HCT116 (cell line): ENCODE data around the gene BRICD5. TPM values are rescaled to one million over a fixed set of nuclear protein-coding genes. Genes with fewer than 3 reads are reported as not detected.

Source experiments
- ATAC-seq: fragments of 200-7000 bp; cut with Tn5 transposase; 2 replicates; pipeline ENCODE4 v1.9.1; 2020; ENCODE audit warnings: mild to moderate bottlenecking, moderate library complexity
- BruUV-seq: library from RNA; stranded (reverse); fragments of 400-500 nt; replicated peaks from 2 replicates; lab custom pipeline; 2021; lab: Mats Ljungman, UMichigan
- CTCF ChIA-PET: fragments of 300-600 bp; sonication (Branson Sonifier 250); formaldehyde crosslinking; loops from one replicate; lab custom pipeline; 2021; ENCODE audit warnings: antibody characterized with exemption; lab: Charles Lee
- POLR2A ChIA-PET: fragments of 300-600, 350-600 bp; sonication (Branson Sonifier 250); formaldehyde crosslinking; loops from one replicate; lab custom pipeline; 2021; ENCODE audit warnings: antibody characterized with exemption; lab: Charles Lee
- RAD21 ChIA-PET, 2 experiments: fragments of 300-600 bp; sonication (Branson Sonifier 250); formaldehyde crosslinking; loops; one replicate each; lab custom pipeline; 2023; ENCODE audit warnings: low total read pairs in 2 of 2; ENCODE audit not compliant: uncharacterized antibody in 2 of 2, unreplicated experiment in 2 of 2, low non-redundant PET in 1 of 2; lab: Charles Lee
- DNase-seq: peaks from one replicate; pipeline ENCODE4 v3.0.0-alpha.2; 2010; ENCODE audit warnings: low read depth, low spot score
- H2AFZ ChIP-seq: fragments of 200-600 bp; shearing (Covaris generic), sonication (generic); 2 replicates; pipeline ENCODE4 v1.6.1; 2017; ENCODE audit warnings: low read depth, mixed run types, mixed read lengths, antibody characterized with exemption, low read length; ENCODE audit not compliant: poor library complexity, severe bottlenecking
- H3K27ac ChIP-seq: 2 replicates; pipeline ENCODE4 v1.5.1; 2012; ENCODE audit warnings: low read depth, low read length
- H3K27me3 ChIP-seq: fragments of 200-600 bp; sonication (generic); 2 replicates; pipeline ENCODE4 v1.6.1; 2016; ENCODE audit warnings: mixed run types, low read length, mixed read lengths; ENCODE audit not compliant: insufficient read depth
- H3K36me3 ChIP-seq, 2 experiments: fragments of 200-500 bp in 1 of 2; fragments of 200-600 bp in 1 of 2; sonication (Bioruptor generic) in 1 of 2; sonication (generic) in 1 of 2; 2 replicates each; pipeline versions ENCODE4 v1.5.1 to v1.6.1; 2014 to 2016; ENCODE audit warnings: low read length in 2 of 2, inconsistent platforms in 1 of 2, mixed read lengths in 1 of 2, mixed run types in 1 of 2; ENCODE audit not compliant: insufficient read depth in 2 of 2, control insufficient read depth in 1 of 2
- H3K4me1 ChIP-seq, 2 experiments: fragments of 200-600 bp in 1 of 2; sonication (generic) in 1 of 2; 2 replicates each; pipeline versions ENCODE4 v1.5.1 to v1.6.1; 2012 to 2017; ENCODE audit warnings: low read length in 2 of 2, inconsistent platforms in 1 of 2, mild to moderate bottlenecking in 1 of 2, mixed read lengths in 1 of 2, mixed run types in 1 of 2, moderate library complexity in 1 of 2; ENCODE audit not compliant: insufficient read depth in 2 of 2, control insufficient read depth in 1 of 2
- H3K4me2 ChIP-seq: fragments of 200-600 bp; sonication (generic); 2 replicates; pipeline ENCODE4 v1.6.1; 2017; ENCODE audit warnings: mixed run types, low read length, mixed read lengths
- H3K4me3 ChIP-seq, 2 experiments: fragments of 200-600 bp in 1 of 2; sonication (generic) in 1 of 2; replicated peaks in 1 of 2; 2 replicates each; pipeline ENCODE4 v1.5.1; 2011 to 2016; ENCODE audit warnings: low read length in 2 of 2, control low read depth in 1 of 2, low read depth in 1 of 2, mild to moderate bottlenecking in 1 of 2, mixed read lengths in 1 of 2, mixed run types in 1 of 2
- H3K79me2 ChIP-seq: fragments of 200-600 bp; sonication (generic); 2 replicates; pipeline ENCODE4 v1.6.1; 2017; ENCODE audit warnings: mild to moderate bottlenecking, mixed run types, low read length, moderate library complexity, mixed read lengths; ENCODE audit not compliant: insufficient read depth
- H3K9ac ChIP-seq: fragments of 200-600 bp; sonication (generic); 2 replicates; pipeline ENCODE4 v1.6.1; 2016; ENCODE audit warnings: low read length, mixed read lengths
- H3K9me2 ChIP-seq: fragments of 200-600 bp; sonication (generic), shearing (Covaris generic); 2 replicates; pipeline ENCODE4 v1.6.1; 2017; ENCODE audit warnings: mixed run types, mild to moderate bottlenecking, moderate library complexity; ENCODE audit not compliant: insufficient read depth
- H3K9me3 ChIP-seq, 2 experiments: fragments of 200-500 bp in 1 of 2; fragments of 200-600 bp in 1 of 2; sonication (Bioruptor generic) in 1 of 2; sonication (generic) in 1 of 2; 2 replicates each; pipeline ENCODE4 v1.6.1; 2014 to 2017; ENCODE audit warnings: low read length in 2 of 2, mixed read lengths in 2 of 2, inconsistent platforms in 1 of 2, low read depth in 1 of 2, mild to moderate bottlenecking in 1 of 2, mixed run types in 1 of 2, moderate library complexity in 1 of 2; ENCODE audit not compliant: control insufficient read depth in 1 of 2, insufficient read depth in 1 of 2
- H4K20me1 ChIP-seq: fragments of 200-600 bp; sonication (generic), shearing (Covaris generic); 2 replicates; pipeline ENCODE4 v1.6.1; 2017; ENCODE audit warnings: mixed run types, mild to moderate bottlenecking, moderate library complexity; ENCODE audit not compliant: insufficient read depth
- ATF3 ChIP-seq: IDR thresholded peaks from 2 replicates; pipeline ENCODE4 v1.6.1; 2012
- CBX3 ChIP-seq: IDR thresholded peaks from 2 replicates; pipeline ENCODE4 v1.6.1; 2012; ENCODE audit warnings: low read depth
- EGR1 ChIP-seq: IDR thresholded peaks from 2 replicates; pipeline ENCODE4 v1.6.1; 2012; ENCODE audit warnings: low read depth
- ELF1 ChIP-seq: IDR thresholded peaks from 2 replicates; pipeline ENCODE4 v1.6.1; 2012; ENCODE audit warnings: low read depth, borderline replicate concordance
- JUND ChIP-seq: IDR thresholded peaks from 2 replicates; pipeline ENCODE4 v1.6.1; 2012
- MAX ChIP-seq: IDR thresholded peaks from 2 replicates; pipeline ENCODE4 v1.6.1; 2012
- POLR2A ChIP-seq: IDR thresholded peaks from 2 replicates; pipeline ENCODE4 v1.7.0; 2011; ENCODE audit warnings: borderline replicate concordance; ENCODE audit not compliant: insufficient read depth, insufficient read length; ENCODE audit errors: extremely low read depth
- POLR2AphosphoS5 ChIP-seq: IDR thresholded peaks from 2 replicates; pipeline ENCODE4 v1.6.1; 2011; ENCODE audit warnings: mild to moderate bottlenecking, low read depth, low read length, moderate library complexity
- REST ChIP-seq: IDR thresholded peaks from 2 replicates; pipeline ENCODE4 v1.6.1; 2012; ENCODE audit warnings: low read depth
- SIN3A ChIP-seq: IDR thresholded peaks from 2 replicates; pipeline ENCODE4 v1.6.1; 2012; ENCODE audit warnings: low read depth
- SP1 ChIP-seq: IDR thresholded peaks from 2 replicates; pipeline ENCODE4 v1.6.1; 2012; ENCODE audit warnings: low read depth
- SRF ChIP-seq: IDR thresholded peaks from 2 replicates; pipeline ENCODE4 v1.6.1; 2012; ENCODE audit warnings: low read depth
- TCF7L2 ChIP-seq: IDR thresholded peaks from 2 replicates; pipeline ENCODE4 v1.7.0; 2011; ENCODE audit warnings: borderline replicate concordance, inconsistent platforms; ENCODE audit not compliant: insufficient read depth, insufficient read length; ENCODE audit errors: extremely low read depth
- YY1 ChIP-seq: IDR thresholded peaks from 2 replicates; pipeline ENCODE4 v1.6.1; 2011; ENCODE audit warnings: low read length, low read depth, moderate library complexity, mild to moderate bottlenecking; ENCODE audit not compliant: insufficient replicate concordance; ENCODE audit errors: extremely low read depth
- ZFX ChIP-seq: fragments of 450-650 bp; IDR thresholded peaks from 2 replicates; pipeline ENCODE4 v1.6.1; 2017
- intact Hi-C: fragments of 100-400 bp; cut with micrococcal nuclease; formaldehyde crosslinking; loops from 2 replicates; pipeline ENCODE4 v1.10.0; 2022
- total RNA-seq: library from RNA; stranded (reverse); gene quantifications from one replicate; pipeline ENCODE4 v1.2.1, GENCODE V29; 2021; ENCODE audit not compliant: unreplicated experiment
- TF ChIP-seq, protein P1 (sequence below): IDR thresholded peaks from 2 replicates; pipeline ENCODE4 v1.6.1; 2011; ENCODE audit warnings: mild to moderate bottlenecking, low read length, moderate library complexity; ENCODE audit not compliant: insufficient replicate concordance; ENCODE audit errors: extremely low read depth

Gene BRICD5
- total RNA-seq, 1 experiment from 2014 or later: 9.8 TPM

DNA sequence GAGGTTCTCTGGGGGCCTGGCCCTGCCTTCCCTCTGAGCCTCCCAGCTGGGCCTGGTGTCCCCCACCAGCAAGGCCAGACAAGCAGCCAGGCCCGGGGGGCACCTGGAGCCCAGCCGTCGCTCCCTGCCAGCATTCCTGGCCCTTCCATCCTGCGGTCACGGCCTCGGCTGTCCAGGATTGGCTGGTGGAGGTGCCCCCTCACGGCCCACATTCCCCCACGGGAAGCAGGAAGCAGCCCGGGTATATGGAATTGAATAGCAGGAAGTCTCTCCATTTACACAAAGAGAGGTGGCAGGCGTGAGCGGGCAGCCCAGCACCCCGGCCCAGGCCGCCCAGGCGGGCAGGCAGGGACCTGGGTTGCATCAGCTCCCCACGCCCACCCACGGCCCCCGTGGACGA is 40.6 kb downstream of the BRICD5 start:
- Histone ChIP-seq H3K36me3 (peaks cover 16 to 55% of the 10 kb centered on the region in 2 experiments; a peak in 3 of 4 replicates), H3K27ac (no peak overlapping the region), H3K9me2 (no peaks in the 10 kb centered on the region), H3K9ac (no peak overlapping the region), H2AFZ (no peak overlapping the region), H3K79me2 (peaks cover 31% of the 10 kb centered on the region), H4K20me1 (no peaks in the 10 kb centered on the region), H3K27me3 (no peaks in the 10 kb centered on the region), H3K4me2 (no peak overlapping the region), H3K4me1 (no peaks in the 10 kb centered on the region), H3K4me3 (no peak overlapping the region), H3K9me3 (no peaks in the 10 kb centered on the region)
- CTCF ChIA-PET: no interaction called here
- DNase-seq (no peak), ATAC-seq (no peak)
- POLR2A ChIA-PET: interaction anchor here (1.7 kb wide), 1 partner anchor 15 kb away, joined by 5 read pairs; the partner anchor contains the start of gene TRAF7
- RAD21 ChIA-PET: no interaction called here
- BruUV-seq: no TSS peak
- intact Hi-C loops: no loop called here
- TF ChIP-seq, protein P1, sequence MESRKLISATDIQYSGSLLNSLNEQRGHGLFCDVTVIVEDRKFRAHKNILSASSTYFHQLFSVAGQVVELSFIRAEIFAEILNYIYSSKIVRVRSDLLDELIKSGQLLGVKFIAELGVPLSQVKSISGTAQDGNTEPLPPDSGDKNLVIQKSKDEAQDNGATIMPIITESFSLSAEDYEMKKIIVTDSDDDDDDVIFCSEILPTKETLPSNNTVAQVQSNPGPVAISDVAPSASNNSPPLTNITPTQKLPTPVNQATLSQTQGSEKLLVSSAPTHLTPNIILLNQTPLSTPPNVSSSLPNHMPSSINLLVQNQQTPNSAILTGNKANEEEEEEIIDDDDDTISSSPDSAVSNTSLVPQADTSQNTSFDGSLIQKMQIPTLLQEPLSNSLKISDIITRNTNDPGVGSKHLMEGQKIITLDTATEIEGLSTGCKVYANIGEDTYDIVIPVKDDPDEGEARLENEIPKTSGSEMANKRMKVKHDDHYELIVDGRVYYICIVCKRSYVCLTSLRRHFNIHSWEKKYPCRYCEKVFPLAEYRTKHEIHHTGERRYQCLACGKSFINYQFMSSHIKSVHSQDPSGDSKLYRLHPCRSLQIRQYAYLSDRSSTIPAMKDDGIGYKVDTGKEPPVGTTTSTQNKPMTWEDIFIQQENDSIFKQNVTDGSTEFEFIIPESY: no peak
- TF ChIP-seq SRF: no peak
- TF ChIP-seq CBX3: no peak
- no peak for TF ChIP-seq POLR2A
- no peak for TF ChIP-seq YY1
- no peak for TF ChIP-seq REST
- TF ChIP-seq POLR2AphosphoS5: no peak
- TF ChIP-seq SIN3A: no peak
- TF ChIP-seq SP1: no peak
- TF ChIP-seq ATF3: no peak
- no peak for TF ChIP-seq JUND
- TF ChIP-seq MAX: no peak
- no peak for TF ChIP-seq EGR1
- TF ChIP-seq ZFX: no peak
- TF ChIP-seq TCF7L2: no peak
- TF ChIP-seq ELF1: no peak
